GM18498 (cell line): ENCODE measurements around the gene ZNF655.
A peak's percentile ranks its signal among the peaks of the same experiment; 100 is the strongest.

Source experiments
- ATAC-seq: cut with Tn5 transposase; IDR thresholded peaks from one replicate; pipeline ENCODE4 v1.9.1; 2021; ENCODE audit warnings: mild to moderate bottlenecking, moderate library complexity; ENCODE audit not compliant: unreplicated experiment

ZNF655 gene

DNA sequence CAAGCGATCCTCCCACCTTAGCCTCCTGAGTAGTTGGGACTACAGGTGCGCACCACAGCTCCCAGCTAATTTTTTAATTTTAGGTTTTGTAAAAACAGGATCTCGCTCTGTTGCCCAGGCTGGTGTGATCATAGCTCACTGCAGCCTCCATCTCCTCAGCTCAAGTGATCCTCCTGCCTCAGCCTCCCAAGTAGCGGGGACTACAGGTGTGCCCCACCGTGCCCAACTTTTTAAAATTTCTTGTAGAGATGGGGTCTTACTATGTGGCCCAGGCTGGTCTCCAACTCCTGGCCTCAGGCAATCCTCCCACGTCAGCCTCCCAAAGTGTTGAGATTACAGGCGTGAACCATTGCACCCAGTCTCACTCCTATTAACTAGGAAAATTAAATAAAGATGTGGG is 47.1 kb downstream of the ZNF655 start:
- ATAC-seq = no peak

DNA sequence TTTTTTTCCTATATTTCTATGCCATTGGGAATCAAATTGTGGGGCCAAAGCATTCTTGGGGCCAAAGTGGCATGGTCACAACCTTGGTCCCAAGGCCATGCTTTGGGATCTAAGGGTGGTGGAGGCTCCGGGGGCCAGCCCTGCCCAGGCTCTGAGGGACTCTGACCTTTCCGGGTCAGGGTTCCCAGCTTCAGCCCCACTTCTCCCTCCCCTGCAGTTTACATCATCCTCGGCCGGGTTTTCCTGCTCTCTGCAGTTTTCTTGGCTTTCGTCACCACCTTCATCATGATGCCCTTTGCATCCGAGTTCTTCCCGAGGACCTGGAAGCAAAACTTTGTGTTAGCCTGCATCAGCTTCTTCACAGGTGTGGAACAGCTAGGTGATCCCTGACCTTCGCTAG is 48.1 kb downstream of the ZNF655 start:
- ATAC-seq = no peak

DNA sequence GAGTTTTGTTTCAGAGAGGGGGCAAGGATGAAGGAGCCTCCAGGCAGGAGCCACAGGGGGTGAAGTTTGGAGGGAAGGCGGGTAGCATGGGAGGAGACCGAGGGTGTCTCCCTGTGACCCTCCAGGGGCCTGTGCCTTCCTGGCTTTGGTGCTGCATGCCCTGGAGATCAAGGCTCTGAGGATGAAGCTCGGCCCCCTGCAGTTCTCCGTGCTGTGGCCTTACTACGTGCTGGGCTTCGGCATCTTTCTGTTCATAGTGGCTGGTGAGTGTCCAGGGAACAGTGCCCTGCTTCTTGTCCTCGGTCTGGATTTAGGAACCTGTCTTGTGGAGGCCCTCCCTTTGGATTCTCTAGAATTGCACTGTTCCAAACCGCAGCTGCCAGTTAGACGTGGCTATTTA is 49.1 kb downstream of the ZNF655 start:
- no peak for ATAC-seq

DNA sequence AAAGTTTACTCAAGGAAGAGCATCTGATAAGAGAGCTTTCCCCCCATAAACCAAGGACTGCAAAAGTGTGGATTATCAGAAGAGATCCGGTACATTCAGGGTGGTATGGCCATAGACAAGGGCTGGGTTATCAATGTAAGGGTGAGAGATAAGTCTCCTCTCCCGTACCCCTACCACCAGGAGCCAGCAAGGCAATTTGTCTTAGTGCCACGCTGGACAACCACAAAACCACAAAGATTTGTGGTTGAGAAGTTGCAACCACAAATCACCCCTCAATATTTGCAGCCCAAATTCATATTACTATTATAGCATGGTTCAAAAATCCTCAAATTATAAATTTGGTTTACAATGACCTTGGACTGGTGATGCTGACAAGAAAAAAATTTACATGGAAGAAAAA is 56.1 kb downstream of the ZNF655 start:
- ATAC-seq = no peak

DNA sequence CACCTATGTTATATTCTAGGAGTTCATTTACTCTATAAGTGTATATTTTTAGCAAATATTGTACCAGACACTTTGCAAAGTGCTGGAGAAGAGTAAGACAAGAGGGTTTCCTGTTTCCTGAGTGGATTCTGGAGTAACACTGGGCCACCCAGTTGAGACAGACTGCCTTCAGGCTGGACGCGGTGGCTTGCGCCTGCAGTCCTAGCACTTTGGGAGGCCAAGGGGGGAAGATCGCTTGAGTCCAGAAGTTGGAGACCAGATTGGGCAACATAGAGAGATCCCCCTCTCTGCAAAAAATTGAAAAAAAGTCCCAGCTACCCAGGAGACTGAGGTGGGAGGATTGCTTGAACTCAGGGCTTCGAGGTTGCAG is 57.5 kb downstream of the ZNF655 start:
- ATAC-seq = no peak

DNA sequence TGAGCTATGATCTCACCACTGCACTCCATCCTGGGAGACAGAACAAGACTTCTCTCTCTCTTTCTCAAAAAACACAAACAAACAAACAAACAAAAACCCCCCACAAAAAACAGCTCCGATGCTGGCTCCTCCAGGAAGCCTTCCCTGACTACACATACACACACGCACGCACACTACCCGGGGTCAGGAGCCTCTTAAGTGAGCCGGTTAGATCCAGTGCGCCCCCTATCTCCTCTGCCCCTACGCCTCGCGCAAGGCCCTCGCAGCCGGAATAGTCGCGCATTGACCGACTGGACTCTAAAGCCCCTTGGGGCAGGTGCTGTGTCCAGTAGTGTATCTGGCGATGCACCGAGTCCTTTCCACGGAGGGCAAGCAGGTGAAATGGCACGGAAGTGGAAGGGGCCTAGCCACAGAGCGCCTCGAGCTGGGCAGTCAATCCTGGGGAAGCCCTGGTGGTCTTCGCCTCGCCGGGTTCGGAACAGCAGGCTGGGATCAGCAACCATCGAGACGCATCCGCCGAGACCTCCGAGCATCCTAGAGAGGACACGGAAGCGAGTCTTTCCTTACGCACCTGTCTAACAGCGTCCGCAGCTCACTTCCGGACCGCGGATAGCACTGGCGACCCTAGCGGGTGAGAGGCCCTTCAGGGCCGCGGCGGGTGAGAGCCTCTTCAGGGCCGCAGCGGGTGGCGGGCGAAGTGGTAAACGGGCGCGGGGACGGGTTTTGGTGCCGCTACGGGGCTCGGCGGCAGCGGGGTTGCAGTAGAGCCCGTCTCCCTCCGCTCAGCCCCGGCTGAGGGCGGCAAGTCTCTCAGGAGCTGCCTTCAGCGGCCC is 58.1 kb downstream of the ZNF655 start, which contains the start of gene ZSCAN25:
Gene ZSCAN25 (plus strand): TSS at position 588 of the 833 bp plus-strand sequence. CDS start 2,661 bp downstream, outside the sequence.
- peak; percentile 95 for ATAC-seq

DNA sequence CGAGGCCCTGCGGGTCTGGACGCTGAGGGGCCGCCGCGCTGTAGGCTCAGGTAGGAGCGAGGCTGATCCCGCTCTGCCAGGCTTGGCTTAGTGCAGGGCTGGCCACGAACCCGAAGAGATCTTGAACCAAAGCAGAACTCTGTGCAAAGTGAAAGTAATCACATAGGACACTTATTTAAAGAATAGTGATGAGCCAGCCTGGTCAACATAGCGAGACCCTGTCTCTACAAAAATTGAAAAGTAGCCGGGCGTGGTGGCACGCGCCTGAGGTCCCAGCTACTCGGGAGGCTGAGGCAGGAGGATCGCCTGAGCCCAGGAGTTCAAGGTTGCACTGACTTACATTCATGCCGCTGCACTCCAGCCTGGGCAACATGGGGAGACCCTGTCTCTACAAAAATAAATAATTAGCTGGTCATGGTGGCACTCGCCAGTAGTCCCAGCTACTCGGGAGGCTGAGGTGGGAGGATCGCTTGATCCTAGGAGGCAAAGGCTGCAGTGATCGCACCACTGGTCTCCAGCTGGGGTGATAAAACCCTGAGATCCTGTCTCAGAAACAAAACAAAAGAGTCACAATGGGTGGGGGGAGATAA is 58.8 kb downstream of the ZNF655 start:
- ATAC-seq = no peak

DNA sequence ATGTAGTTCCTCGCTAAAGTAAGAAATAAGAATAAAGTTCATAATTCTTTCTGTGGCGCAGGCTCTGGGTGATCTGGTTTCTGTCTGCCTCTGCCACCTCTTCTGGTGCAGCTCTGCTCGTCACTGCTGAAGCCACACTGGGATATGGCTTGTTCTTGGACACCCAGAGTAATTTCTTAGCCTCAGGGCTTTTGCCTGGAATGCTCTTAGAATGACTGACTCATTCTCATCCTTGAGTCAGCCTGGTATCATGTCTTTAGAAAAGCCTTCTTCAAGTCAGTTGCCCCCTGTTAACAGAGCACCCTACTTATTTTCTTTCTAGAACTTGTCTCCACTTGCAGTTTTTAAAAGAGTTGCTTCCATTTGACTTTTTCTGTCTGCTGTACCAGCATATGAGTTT is 60.3 kb downstream of the ZNF655 start:
- no peak for ATAC-seq

DNA sequence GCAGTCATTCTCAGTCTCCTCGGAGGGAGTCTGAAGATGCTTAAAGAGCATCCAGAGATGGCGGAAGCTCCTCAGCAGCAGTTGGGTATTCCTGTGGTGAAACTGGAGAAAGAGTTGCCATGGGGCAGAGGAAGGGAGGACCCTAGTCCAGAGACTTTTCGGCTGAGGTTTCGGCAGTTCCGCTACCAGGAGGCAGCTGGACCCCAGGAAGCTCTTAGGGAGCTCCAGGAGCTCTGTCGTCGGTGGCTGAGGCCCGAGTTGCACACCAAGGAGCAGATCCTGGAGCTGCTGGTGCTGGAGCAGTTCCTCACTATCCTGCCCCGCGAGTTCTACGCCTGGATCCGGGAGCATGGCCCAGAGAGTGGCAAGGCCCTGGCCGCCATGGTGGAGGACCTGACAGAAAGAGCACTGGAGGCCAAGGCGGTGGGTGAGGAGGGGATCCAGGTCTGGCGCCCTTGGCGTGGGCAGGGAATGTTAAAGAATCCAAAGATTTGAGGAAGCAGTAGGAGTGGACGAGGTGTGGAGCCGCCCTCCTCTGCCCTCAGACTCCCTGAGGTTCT is 61.2 kb downstream of the ZNF655 start:
- ATAC-seq = no peak

DNA sequence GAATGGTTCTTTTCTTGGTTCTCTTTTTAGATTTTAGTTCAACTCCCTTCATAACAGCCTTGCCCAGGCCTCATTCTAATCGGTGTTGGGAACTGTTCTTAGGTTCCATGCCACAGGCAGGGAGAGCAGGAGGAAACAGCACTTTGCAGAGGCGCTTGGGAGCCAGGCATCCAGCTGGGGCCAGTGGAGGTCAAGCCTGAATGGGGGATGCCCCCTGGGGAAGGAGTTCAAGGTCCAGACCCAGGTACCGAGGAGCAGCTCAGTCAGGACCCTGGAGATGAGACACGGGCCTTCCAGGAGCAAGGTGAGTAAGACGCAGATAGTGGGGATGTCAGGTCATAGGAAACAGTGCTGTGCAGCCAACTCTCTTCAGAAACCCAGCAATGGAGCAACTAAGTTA is 62.8 kb downstream of the ZNF655 start:
- ATAC-seq = no peak

DNA sequence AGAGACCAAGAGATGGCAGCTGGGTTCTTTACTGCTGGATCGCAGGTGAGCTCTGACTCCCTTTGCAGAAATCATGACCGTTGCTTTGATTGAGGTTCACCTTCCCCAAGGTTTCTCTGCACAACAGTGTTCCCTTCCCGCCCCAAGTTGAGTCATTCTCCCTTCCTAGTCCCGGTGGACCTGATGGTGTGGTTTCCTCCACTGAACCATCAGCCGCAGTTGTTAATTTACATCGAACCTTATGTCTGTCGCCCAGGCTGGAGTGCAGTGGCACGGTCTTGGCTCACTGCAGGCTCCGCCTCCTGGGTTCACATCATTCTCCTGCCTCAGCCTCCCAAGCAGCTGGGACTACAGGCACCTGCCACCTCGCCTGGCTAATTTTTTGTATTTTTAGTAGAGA is 64.2 kb downstream of the ZNF655 start:
- no peak for ATAC-seq

DNA sequence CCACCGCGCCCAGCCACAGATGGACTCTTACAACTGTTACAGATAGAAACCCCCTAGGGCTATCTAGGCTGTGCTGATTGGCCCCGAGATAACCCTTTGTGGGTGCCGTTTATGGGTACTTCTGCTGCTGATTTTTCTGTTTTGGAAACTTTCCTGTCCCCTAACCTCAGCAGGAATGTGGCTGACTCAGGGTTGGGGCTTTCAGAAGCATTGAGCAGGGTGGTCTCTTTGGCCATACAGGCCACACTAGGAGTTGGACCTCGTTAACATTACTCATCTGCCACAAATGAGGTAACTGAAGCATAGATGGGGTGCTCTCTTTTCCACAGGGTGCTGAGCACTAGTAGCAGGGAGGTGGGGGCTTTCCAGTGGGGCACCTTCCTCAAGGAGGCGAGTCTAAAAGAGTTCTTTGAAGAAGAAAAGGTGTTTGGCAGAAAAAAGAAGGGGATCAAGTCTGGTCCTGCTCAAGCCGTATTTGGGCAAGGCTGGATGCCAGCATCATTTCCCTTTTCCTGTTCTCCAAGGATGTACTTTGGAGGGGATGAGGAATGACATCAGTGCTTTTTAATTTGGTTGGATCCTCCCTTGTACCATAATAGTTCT is 64.8 kb downstream of the ZNF655 start:
- ATAC-seq = no peak

DNA sequence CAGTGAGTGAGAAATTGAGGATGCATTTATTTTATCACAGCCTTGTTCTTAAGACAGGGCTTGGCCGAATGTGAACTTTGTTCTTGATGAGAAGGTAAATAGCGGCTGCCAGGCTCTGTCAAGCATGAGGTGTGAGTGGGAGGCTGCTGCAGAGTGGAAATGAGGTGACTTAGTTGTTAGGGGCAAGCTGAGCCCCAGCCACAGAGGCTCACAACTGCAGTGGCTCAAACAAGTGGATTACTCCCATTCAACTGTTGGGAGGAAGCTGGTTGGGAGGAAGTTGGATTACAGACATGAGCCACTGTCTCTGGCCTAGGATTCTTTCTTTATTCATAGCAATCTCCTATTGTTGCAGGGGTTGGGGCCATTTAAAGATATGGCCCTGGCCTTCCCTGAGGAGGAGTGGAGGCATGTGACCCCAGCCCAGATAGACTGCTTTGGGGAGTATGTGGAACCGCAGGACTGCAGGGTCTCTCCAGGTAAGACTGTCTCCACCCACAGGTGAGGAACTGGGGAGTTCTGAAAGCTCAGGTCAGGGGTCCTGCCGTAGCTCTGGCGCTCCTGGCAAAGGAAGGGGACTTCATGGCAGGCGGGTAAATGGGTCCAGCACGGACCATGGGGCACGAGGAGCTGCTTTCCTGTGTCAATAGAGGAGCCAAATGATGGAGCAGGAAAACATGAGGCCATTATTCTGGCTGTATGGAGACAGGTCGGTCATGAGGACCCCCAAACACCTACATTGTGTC is 65.4 kb downstream of the ZNF655 start:
- no peak for ATAC-seq

DNA sequence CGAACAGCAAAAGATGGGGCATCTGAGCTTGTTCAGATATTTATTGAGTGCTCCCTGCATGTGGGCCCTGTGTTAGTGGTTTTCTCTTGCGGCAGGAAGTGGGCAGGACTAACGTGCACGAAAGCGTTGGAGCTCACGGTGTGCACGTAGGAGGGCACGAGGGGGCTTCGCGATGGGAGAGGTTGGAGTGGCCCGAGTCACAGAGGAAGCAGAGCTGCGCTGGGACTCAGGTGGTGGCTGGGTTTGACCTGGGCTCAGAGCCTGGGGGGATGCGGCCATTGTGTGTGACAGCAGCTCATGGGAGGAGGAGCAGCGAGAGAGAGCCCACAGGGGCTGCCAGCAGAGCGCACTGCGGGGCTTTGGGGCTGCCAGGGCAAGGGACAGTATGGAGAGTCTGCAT is 66.0 kb downstream of the ZNF655 start:
- no peak for ATAC-seq

DNA sequence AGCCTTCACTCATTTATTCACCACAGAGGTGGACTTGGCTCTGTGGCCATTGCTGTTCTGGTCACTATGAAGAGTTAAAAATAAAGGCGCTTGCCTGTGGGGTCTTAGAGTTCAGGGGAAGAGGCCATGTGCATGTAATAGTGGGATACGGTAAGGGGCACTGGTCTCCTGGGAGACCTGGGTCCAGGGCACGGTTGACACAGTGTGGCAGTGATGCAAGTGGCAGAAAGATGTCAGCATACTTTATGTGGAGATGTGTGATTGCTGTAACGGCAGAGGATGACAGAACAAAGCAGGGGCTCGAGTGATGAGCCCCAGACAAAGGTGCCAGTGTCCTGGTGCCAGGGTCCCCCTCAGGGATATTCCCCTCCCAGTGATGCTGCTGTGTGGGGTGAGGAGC is 66.9 kb downstream of the ZNF655 start:
- no peak for ATAC-seq

DNA sequence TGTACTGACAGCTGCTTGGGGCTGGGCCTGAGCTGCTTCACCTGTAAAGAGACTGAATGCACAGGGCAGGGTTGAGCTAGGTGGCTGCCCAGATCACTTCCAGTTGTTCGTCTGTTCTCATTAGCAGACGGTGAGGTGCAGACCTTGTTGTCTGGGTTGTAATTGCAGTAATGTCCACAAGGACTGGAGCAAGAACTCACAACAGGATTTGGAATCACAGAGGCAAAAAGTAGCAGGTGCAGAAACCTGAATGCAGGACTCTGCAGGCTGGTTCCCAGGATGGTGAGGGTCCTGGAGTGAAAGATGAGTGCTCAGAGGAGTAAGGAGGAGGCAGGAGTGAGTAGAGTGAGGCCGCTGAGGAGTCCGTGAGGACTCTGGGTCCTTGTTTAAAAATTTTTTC is 67.5 kb downstream of the ZNF655 start:
- ATAC-seq = no peak
